GM12892 (cell line): ENCODE measurements around the gene FAM118B.
A peak's percentile ranks its signal among the peaks of the same experiment; 100 is the strongest.
"Not testable (repeated sequence)": the region's sequence is repeated elsewhere in the genome, so short reads cannot be mapped to it uniquely, and the experiment has no call there.

Experiments used
- DNase-seq: peaks from one replicate; pipeline ENCODE4 v3.0.0; 2011; ENCODE audit not compliant: insufficient read length
- FAIRE-seq: peaks from 2 replicates; lab custom pipeline; 2011; peaks lifted over from hg19 to GRCh38; lab: Jason Lieb, UNC
- POLR2A ChIP-seq: IDR thresholded peaks from 2 replicates; pipeline ENCODE4 v1.6.1; 2011; ENCODE audit warnings: low read depth, low read length, control low read depth
- POLR2AphosphoS5 ChIP-seq: IDR thresholded peaks from 2 replicates; pipeline ENCODE4 v1.6.1; 2011; ENCODE audit warnings: low read depth, low read length, control low read depth
- TAF1 ChIP-seq: IDR thresholded peaks from 2 replicates; pipeline ENCODE4 v1.6.1; 2011; ENCODE audit warnings: low read depth, mild to moderate bottlenecking, control low read depth, low read length, borderline replicate concordance

FAM118B gene

GRCh38 chr11:126229858-126230540, 18.4 kb downstream of the FAM118B start:
- DNase-seq (no peak), FAIRE-seq (peak; percentile 73)
- no peak for TF ChIP-seq POLR2AphosphoS5
- no peak for TF ChIP-seq POLR2A
- TF ChIP-seq TAF1, result no peak

- FAIRE-seq (peak; percentile 80), DNase-seq (no peak)
- TF ChIP-seq POLR2A, result no peak
- TF ChIP-seq POLR2AphosphoS5, result no peak
- no peak for TF ChIP-seq TAF1
Measured at GRCh38 chr11:126231725-126232459, 20.3 kb downstream of the FAM118B start.

GRCh38 chr11:126232683-126233082, 21.1 kb downstream of the FAM118B start:
- TF ChIP-seq POLR2A (no peak), POLR2AphosphoS5 (no peak), TAF1 (no peak)
- no peak for DNase-seq
- no peak for FAIRE-seq

GRCh38 chr11:126233391-126233790, 21.8 kb downstream of the FAM118B start:
- no peak for FAIRE-seq
- DNase-seq, result no peak
- no peak for TF ChIP-seq POLR2A
- TF ChIP-seq POLR2AphosphoS5, result no peak
- TF ChIP-seq TAF1, result no peak

- peak; percentile 36 for FAIRE-seq
- DNase-seq, result no peak
- TF ChIP-seq POLR2AphosphoS5, result no peak
- no peak for TF ChIP-seq TAF1
- TF ChIP-seq POLR2A, result no peak
Measured at GRCh38 chr11:126246636-126247035, 35.1 kb downstream of the FAM118B start.

- no peak for DNase-seq
- TF ChIP-seq TAF1, result no peak
- TF ChIP-seq POLR2AphosphoS5, result no peak
- no peak for TF ChIP-seq POLR2A
- no peak for FAIRE-seq
Measured at GRCh38 chr11:126253265-126253664, 41.7 kb downstream of the FAM118B start.

- no peak for TF ChIP-seq POLR2AphosphoS5
- DNase-seq (no peak), FAIRE-seq (no peak)
Measured at GRCh38 chr11:126254819-126255218, 43.2 kb downstream of the FAM118B start.

GRCh38 chr11:126255507-126255906, 43.9 kb downstream of the FAM118B start:
- not testable (repeated sequence) for FAIRE-seq, DNase-seq

- TF ChIP-seq POLR2AphosphoS5 (no peak), POLR2A (no peak), TAF1 (no peak)
- DNase-seq (no peak), FAIRE-seq (no peak)
Measured at GRCh38 chr11:126256216-126256615, 44.6 kb downstream of the FAM118B start.

- TF ChIP-seq TAF1 (no peak), POLR2AphosphoS5 (no peak), POLR2A (no peak)
- FAIRE-seq, result no peak
- no peak for DNase-seq
Measured at GRCh38 chr11:126257144-126257543, 45.6 kb downstream of the FAM118B start.

GRCh38 chr11:126257764-126258163, 46.2 kb downstream of the FAM118B start:
- TF ChIP-seq TAF1, result no peak
- no peak for TF ChIP-seq POLR2AphosphoS5
- TF ChIP-seq POLR2A, result no peak
- FAIRE-seq (no peak), DNase-seq (no peak)

GRCh38 chr11:126262216-126262615, 50.6 kb downstream of the FAM118B start:
- TF ChIP-seq TAF1 (no peak), POLR2AphosphoS5 (peak; percentile 67), POLR2A (peak; percentile 51; the same call in 1 of the 2 replicates)
- FAIRE-seq, result no peak
- no peak for DNase-seq

- no peak; the same call in 1 of the 2 replicates for TF ChIP-seq POLR2AphosphoS5
- TF ChIP-seq POLR2A, result no peak
- no peak for TF ChIP-seq TAF1
- no peak for DNase-seq
- FAIRE-seq, result no peak
Measured at GRCh38 chr11:126263489-126263888, 51.9 kb downstream of the FAM118B start.
